Mesodermal cell (in vitro differentiated cells): ENCODE data around the gene NKAPL.
A peak's percentile ranks its signal among the peaks of the same experiment; 100 is the strongest.

Experiments used
- H3K27ac ChIP-seq: 2 replicates; pipeline ENCODE4 v1.7.0; 2013; ENCODE audit warnings: mild to moderate bottlenecking, low read depth, low read length, moderate library complexity; ENCODE audit not compliant: severe bottlenecking
- H3K36me3 ChIP-seq: 2 replicates; pipeline ENCODE4 v1.7.1; 2013; ENCODE audit warnings: mild to moderate bottlenecking, low read length, moderate library complexity; ENCODE audit not compliant: control insufficient read depth, insufficient read depth
- H3K4me1 ChIP-seq: one replicate; pipeline ENCODE4 v1.7.1; 2013; ENCODE audit warnings: mild to moderate bottlenecking, low read length; ENCODE audit not compliant: insufficient read depth, control insufficient read depth, poor library complexity, severe bottlenecking
- H3K4me3 ChIP-seq: 2 replicates; pipeline ENCODE4 v1.7.0; 2013; ENCODE audit warnings: low read length, control low read depth, mild to moderate bottlenecking; ENCODE audit not compliant: insufficient read depth, poor library complexity, severe bottlenecking; ENCODE audit errors: extremely low read depth
- H3K9me3 ChIP-seq: 2 replicates; pipeline ENCODE4 v1.7.1; 2013; ENCODE audit warnings: mild to moderate bottlenecking, low read length, moderate library complexity; ENCODE audit not compliant: control insufficient read depth
- WGBS, 2 experiments: methylation state at CpG; one replicate each; pipeline ENCODE4 v1.1.5; 2013; ENCODE audit warnings: missing lambda C conversion rate in 2 of 2; ENCODE audit not compliant: insufficient coverage in 2 of 2; 5-methylcytosine and 5-hydroxymethylcytosine counted together

NKAPL gene

DNA sequence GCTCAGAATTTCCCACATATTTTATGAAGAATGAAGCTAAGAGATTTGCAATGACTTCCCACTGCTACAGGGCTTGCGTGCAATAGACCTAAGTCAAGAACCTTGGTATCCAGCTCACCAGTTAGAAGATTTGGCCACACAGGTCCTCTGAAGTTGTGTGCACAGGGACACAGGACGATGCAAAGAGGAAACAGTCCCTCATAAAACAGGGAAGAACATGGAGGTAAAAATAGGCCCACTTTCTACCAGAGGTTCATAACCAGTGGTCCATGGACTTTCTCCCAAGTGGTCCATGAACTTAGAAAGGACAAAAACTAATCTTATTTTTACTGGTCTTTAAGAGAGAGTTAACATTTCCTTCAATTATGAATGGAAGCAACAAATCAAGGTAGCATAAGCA, 8.3 kb upstream of the NKAPL start:
- Histone ChIP-seq H3K4me3 (peak overlapping the region; percentile 91), H3K9me3 (no peaks in the 10 kb centered on the region), H3K4me1 (peaks cover 6% of the 10 kb centered on the region), H3K27ac (no peak overlapping the region), H3K36me3 (peaks cover 26% of the 10 kb centered on the region)
- WGBS, 2 experiments = 100% methylated on average over 1 of the region's 2 CpGs

DNA sequence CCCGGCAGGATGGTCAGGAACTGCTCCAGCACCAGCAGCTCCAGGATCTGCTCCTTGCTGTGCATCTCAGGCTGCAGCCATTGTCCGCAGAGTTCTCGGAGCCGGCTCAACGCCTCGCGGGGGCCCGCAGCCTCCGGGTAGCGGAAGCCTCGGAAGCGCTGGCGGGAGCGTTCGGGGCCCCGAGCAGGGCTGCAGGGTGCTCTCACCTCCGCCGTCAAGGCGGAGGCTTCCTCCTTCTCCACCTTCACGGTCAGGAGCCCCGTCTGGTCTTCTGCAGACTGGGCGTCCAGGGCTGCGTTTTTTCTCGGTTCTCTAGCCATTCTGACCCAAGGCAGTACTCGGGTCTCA, 7.5 kb upstream of the NKAPL start:
- no peak overlapping the region for H3K27ac ChIP-seq
- no peaks in the 10 kb centered on the region for H3K9me3 ChIP-seq
- H3K36me3 ChIP-seq = peaks cover 17% of the 10 kb centered on the region
- H3K4me1 ChIP-seq = peaks cover 6% of the 10 kb centered on the region
- 0% methylated on average over 14 to 20 of the region's 25 CpGs for WGBS, 2 experiments
- peak overlapping the region; percentile 91 for H3K4me3 ChIP-seq

DNA sequence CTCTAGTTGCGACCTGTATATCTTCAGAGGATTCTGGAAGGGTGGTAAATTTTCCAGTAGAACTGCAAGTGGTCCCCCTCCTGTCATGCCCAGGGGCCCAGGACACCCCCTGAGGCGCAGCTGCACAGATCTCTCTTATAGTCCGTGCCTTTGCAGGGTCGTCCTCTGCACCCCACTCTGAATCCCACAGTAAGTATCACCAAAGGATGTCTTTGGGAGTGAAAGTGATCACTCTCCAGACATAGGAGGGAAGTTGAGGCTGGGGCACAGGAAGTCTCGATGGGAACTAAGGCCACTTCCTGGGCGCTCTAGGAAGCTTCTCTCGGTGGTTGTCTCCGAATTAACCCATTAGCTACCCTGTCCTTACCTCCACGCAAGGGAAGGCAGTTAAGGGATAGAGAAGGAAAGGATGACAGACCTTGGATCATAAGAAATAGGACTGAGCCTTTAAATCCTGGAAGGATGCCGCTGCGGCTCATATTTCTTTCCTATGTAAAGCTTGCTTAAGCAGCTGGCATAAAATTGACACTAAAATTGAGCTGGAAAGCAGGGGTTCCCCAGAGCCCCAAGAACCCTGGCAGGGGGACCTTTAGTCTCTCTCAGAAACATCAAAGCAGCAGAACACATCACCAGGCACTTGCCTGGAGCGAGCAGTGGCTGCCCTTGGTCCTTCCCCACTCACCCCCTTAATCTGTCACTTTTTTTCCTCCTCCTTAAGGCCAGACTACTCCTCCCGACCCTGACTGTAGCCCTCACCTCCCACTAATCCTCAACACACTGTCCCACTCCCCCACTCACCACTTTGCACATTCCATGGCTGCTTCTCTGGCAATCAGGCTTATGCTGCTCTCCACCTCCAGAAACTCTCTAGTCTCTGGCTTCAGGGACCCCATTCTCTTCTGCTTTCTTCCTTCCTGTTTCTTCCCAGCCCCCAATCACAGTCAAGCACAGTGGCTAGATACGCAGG, 6.8 kb upstream of the NKAPL start, which contains the start of gene ZKSCAN4:
ZKSCAN4 (minus strand) TSS at position 261 of the 967 bp plus-strand sequence. CDS start 289 bp downstream, outside the sequence.
- Histone ChIP-seq H3K4me3 (peak within 1 kb of the TSS; percentile 91), H3K4me1 (peaks cover 6% of the 10 kb centered on the region), H3K27ac (no peak within 1 kb of the TSS), H3K9me3 (no peaks in the 10 kb centered on the region), H3K36me3 (peaks cover 10% of the 10 kb centered on the region)
- WGBS, 2 experiments = 13 to 16% methylated on average over 6 to 9 of the region's 14 CpGs

GRCh38 chr6:28254121-28254519, 5.0 kb upstream of the NKAPL start:
- Histone ChIP-seq H3K36me3 (no peaks in the 10 kb centered on the region), H3K27ac (no peak overlapping the region), H3K4me3 (no peak overlapping the region), H3K9me3 (no peaks in the 10 kb centered on the region), H3K4me1 (peaks cover 6% of the 10 kb centered on the region)
- 57 to 82% methylated on average over 1 of the region's 1 CpG for WGBS, 2 experiments

DNA sequence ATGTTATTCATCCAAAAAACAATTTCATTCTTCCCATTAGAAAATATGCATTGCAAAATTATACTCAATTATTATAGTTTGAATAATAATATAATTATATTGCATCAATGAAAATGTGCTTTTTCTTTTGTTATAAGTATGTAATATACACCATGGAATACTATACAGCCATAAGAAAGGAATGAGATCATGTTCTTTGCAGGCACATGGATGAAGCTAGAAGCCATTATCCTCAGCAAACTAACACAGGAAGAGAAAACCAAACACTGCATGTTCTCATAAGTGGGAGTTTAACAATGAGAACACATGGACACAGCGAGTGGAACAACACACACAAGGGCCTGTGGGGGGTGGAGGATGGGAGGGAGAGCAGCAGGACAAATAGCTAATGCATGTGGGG, 2.1 kb upstream of the NKAPL start:
- no peaks in the 10 kb centered on the region for H3K4me1 ChIP-seq
- no CpG with 5 or more reads among the region's 1 CpG for WGBS, 2 experiments
- H3K9me3 ChIP-seq = no peaks in the 10 kb centered on the region
- H3K27ac ChIP-seq = no peak overlapping the region
- no peaks in the 10 kb centered on the region for H3K36me3 ChIP-seq
- no peak overlapping the region for H3K4me3 ChIP-seq

DNA sequence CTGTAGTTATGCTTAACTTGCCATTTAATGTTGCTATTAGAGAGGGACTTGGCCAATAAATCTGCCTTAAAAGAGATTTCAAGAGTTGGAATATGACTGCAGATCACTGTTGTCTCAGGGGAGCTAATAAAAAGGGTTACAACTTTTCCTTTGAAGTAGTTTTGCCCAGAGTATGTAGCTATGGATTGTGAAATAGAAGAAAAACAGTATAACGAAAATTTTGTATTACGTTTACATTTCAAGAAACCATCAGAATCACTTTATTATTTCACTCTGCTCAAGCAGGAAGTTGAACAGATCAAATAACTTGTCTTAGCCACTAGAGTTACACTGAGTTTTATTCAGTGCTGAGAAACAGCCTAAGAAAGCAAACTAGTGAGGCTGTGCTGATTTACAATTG, 4.8 kb downstream of the NKAPL start:
- no CpG with 5 or more reads among the region's 2 CpGs for WGBS, 2 experiments
- no peak overlapping the region for H3K27ac ChIP-seq
- H3K4me3 ChIP-seq = no peak overlapping the region
- peaks cover 8% of the 10 kb centered on the region for H3K4me1 ChIP-seq
- no peaks in the 10 kb centered on the region for H3K36me3 ChIP-seq
- no peaks in the 10 kb centered on the region for H3K9me3 ChIP-seq

- no peaks in the 10 kb centered on the region for H3K36me3 ChIP-seq
- no peaks in the 10 kb centered on the region for H3K9me3 ChIP-seq
- no peak overlapping the region for H3K27ac ChIP-seq
- WGBS, 2 experiments = 60% methylated on average over 1 of the region's 4 CpGs
- no peak overlapping the region for H3K4me3 ChIP-seq
- peaks cover 8% of the 10 kb centered on the region for H3K4me1 ChIP-seq
Observed at GRCh38 chr6:28264834-28265401, 5.8 kb downstream of the NKAPL start.

- Histone ChIP-seq H3K9me3 (no peaks in the 10 kb centered on the region), H3K4me3 (peak overlapping the region; percentile 71), H3K27ac (peak overlapping the region; percentile 86), H3K4me1 (peaks cover 8% of the 10 kb centered on the region), H3K36me3 (peaks cover 6% of the 10 kb centered on the region)
- 60% methylated on average over 2 of the region's 5 CpGs; no CpG with 5 or more reads in 1 of the 2 experiments for WGBS, 2 experiments
Observed at GRCh38 chr6:28266563-28266961, 7.5 kb downstream of the NKAPL start.

- H3K9me3 ChIP-seq = no peaks in the 10 kb centered on the region
- peak within 1 kb of the TSS; percentile 71 for H3K4me3 ChIP-seq
- 0 to 2% methylated on average over 21 to 22 of the region's 32 CpGs for WGBS, 2 experiments
- H3K4me1 ChIP-seq = peaks cover 8% of the 10 kb centered on the region
- H3K36me3 ChIP-seq = peaks cover 12% of the 10 kb centered on the region
- H3K27ac ChIP-seq = peak within 1 kb of the TSS; percentile 86
Observed at GRCh38 chr6:28266962-28267694, 8.0 kb downstream of the NKAPL start, which contains the start of gene ZSCAN26. Gene ZSCAN26, plus strand, starts transcription at chr6:28267143. Its CDS starts 4,777 bp downstream, at chr6:28271920.

GRCh38 chr6:28267695-28268059, 8.6 kb downstream of the NKAPL start:
- H3K4me3 ChIP-seq = peak overlapping the region; percentile 71
- H3K36me3 ChIP-seq = peaks cover 17% of the 10 kb centered on the region
- peaks cover 8% of the 10 kb centered on the region for H3K4me1 ChIP-seq
- peak overlapping the region; percentile 86 for H3K27ac ChIP-seq
- no peaks in the 10 kb centered on the region for H3K9me3 ChIP-seq
- WGBS, 2 experiments = 18 to 36% methylated on average over 1 of the region's 1 CpG
